Bronchial epithelial cell (primary cell): Measurements from ENCODE around the gene CCDC112. TPM values are rescaled to one million over a fixed set of nuclear protein-coding genes. Genes with fewer than 3 reads are reported as not detected.
A peak's percentile ranks its signal among the peaks of the same experiment; 100 is the strongest.

Source experiments
- DNase-seq: peaks from one replicate; pipeline ENCODE4 v3.0.0-alpha.2; 2010; ENCODE audit warnings: low read depth
- FAIRE-seq: peaks from 2 replicates; lab custom pipeline; 2011; peaks lifted over from hg19 to GRCh38; lab: Jason Lieb, UNC
- H3K27me3 ChIP-seq: 2 replicates; pipeline ENCODE4 v1.5.1; 2011; ENCODE audit warnings: low read length; ENCODE audit not compliant: control insufficient read depth, insufficient read depth
- H3K36me3 ChIP-seq: 2 replicates; pipeline ENCODE4 v1.5.1; 2011; ENCODE audit warnings: low read length; ENCODE audit not compliant: control insufficient read depth, insufficient read depth
- H3K4me3 ChIP-seq: 2 replicates; pipeline ENCODE4 v1.5.1; 2011; ENCODE audit warnings: mild to moderate bottlenecking, low read depth, low read length, control low read depth
- CTCF ChIP-seq: IDR thresholded peaks from 2 replicates; pipeline ENCODE4 v1.5.1; 2011; ENCODE audit warnings: mild to moderate bottlenecking, moderate library complexity, low read length, control low read depth, inconsistent platforms; ENCODE audit not compliant: insufficient read depth, severe bottlenecking
- total RNA-seq: library from RNA; depleted of rRNA; stranded (reverse); fragments of >200 nt; gene quantifications from 2 replicates; pipeline ENCODE4 v1.2.1, GENCODE V29; 2014

The CCDC112 gene
- total RNA-seq, 1 donor from 2014 or later = 4.5 TPM

- DNase-seq (no peak), FAIRE-seq (no peak)
- no peak overlapping the region for H3K4me3 ChIP-seq
- H3K36me3 ChIP-seq = no peaks in the 10 kb centered on the region
- TF ChIP-seq CTCF = no peak
- peaks cover 2% of the 10 kb centered on the region for H3K27me3 ChIP-seq
Measured at GRCh38 chr5:115304496-115304895, 8.0 kb upstream of the CCDC112 start.

GRCh38 chr5:115298811-115299210 lies 2.4 kb upstream of the CCDC112 start:
- Histone ChIP-seq H3K27me3 (peaks cover 2% of the 10 kb centered on the region), H3K4me3 (no peak overlapping the region), H3K36me3 (no peaks in the 10 kb centered on the region)
- DNase-seq = no peak
- FAIRE-seq = peak; percentile 18
- TF ChIP-seq CTCF = no peak

- Histone ChIP-seq H3K36me3 (no peaks in the 10 kb centered on the region), H3K27me3 (no peaks in the 10 kb centered on the region), H3K4me3 (no peak overlapping the region)
- DNase-seq = no peak
- no peak for FAIRE-seq
- no peak for TF ChIP-seq CTCF
Measured at GRCh38 chr5:115297031-115297430, 577 bp upstream of the CCDC112 start.

GRCh38 chr5:115295777-115296123 lies 704 bp downstream of the CCDC112 start:
- no peak for DNase-seq
- Histone ChIP-seq H3K4me3 (peak overlapping the region; percentile 68), H3K36me3 (no peaks in the 10 kb centered on the region), H3K27me3 (no peaks in the 10 kb centered on the region)
- no peak for TF ChIP-seq CTCF
- no peak for FAIRE-seq

GRCh38 chr5:115291397-115291796 lies 5.1 kb downstream of the CCDC112 start:
- Histone ChIP-seq H3K36me3 (no peaks in the 10 kb centered on the region), H3K4me3 (no peak overlapping the region), H3K27me3 (no peaks in the 10 kb centered on the region)
- DNase-seq (no peak), FAIRE-seq (no peak)
- no peak for TF ChIP-seq CTCF

GRCh38 chr5:115289104-115289503 lies 7.3 kb downstream of the CCDC112 start:
- no peak overlapping the region for H3K4me3 ChIP-seq
- no peak for FAIRE-seq

More at GRCh38 chr5:115289104-115289503, 7.3 kb downstream of the CCDC112 start:
- TF ChIP-seq CTCF = no peak
- Histone ChIP-seq H3K27me3 (no peaks in the 10 kb centered on the region), H3K36me3 (no peaks in the 10 kb centered on the region)
- DNase-seq = no peak
